HEK293 (cell line): ENCODE measurements around the gene DPY19L3.
A peak's percentile ranks its signal among the peaks of the same experiment; 100 is the strongest.

Experiments used
- CTCF ChIA-PET: fragments of 350-600 bp; formaldehyde crosslinking; extraction: SDS; loops from one replicate; lab custom pipeline; 2021; ENCODE audit warnings: antibody characterized with exemption; lab: Yijun Ruan, JAX
- POLR2A ChIA-PET: fragments of 300-600 bp; formaldehyde crosslinking; extraction: SDS; loops from one replicate; lab custom pipeline; 2020; ENCODE audit warnings: antibody characterized with exemption, inconsistent platforms; lab: Yijun Ruan, JAX
- H3K27ac ChIP-seq: fragments of 200-500 bp; sonication (Bioruptor generic); 2 replicates; pipeline ENCODE4 v1.5.1; 2014; ENCODE audit warnings: low read depth, low read length, control low read depth, inconsistent platforms; ENCODE audit errors: extremely low read depth
- H3K36me3 ChIP-seq, 2 experiments: fragments of 200-500 bp in 1 of 2; sonication (Bioruptor generic) in 1 of 2; 1 replicate in 1 of 2; 2 replicates in 1 of 2; pipeline ENCODE4 v1.5.1; 2014 to 2017; ENCODE audit warnings: inconsistent platforms in 2 of 2, low read length in 2 of 2; ENCODE audit not compliant: control insufficient read depth in 2 of 2, insufficient read depth in 1 of 2
- H3K4me1 ChIP-seq: fragments of 200-500 bp; sonication (Bioruptor generic); 2 replicates; pipeline ENCODE4 v1.5.1; 2014; ENCODE audit warnings: mild to moderate bottlenecking, low read length, inconsistent platforms; ENCODE audit not compliant: control insufficient read depth, insufficient read depth
- H3K4me3 ChIP-seq: 2 replicates; pipeline ENCODE4 v1.5.1; 2011; ENCODE audit warnings: low read depth, mild to moderate bottlenecking, control low read depth, low read length, moderate library complexity
- H3K9me3 ChIP-seq: fragments of 200-500 bp; sonication (Bioruptor generic); 2 replicates; pipeline ENCODE4 v1.5.1; 2014; ENCODE audit warnings: low read depth, low read length, inconsistent platforms; ENCODE audit not compliant: control insufficient read depth, insufficient read depth
- AEBP2 ChIP-seq: fragments of 450-650 bp; formaldehyde crosslinking; IDR thresholded peaks from 2 replicates; pipeline ENCODE4 v1.5.1; 2016; ENCODE audit warnings: missing biosample characterization, missing genetic modification characterization, borderline replicate concordance
- IKZF3 ChIP-seq: fragments of 450-650 bp; IDR thresholded peaks from 2 replicates; pipeline ENCODE4 v1.5.0; 2018; ENCODE audit warnings: missing biosample characterization, mild to moderate bottlenecking, missing genetic modification characterization, moderate library complexity
- PRDM1 ChIP-seq: fragments of 450-650 bp; formaldehyde crosslinking; IDR thresholded peaks from 2 replicates; pipeline ENCODE4; 2016; ENCODE audit warnings: missing biosample characterization, missing genetic modification characterization
- PRDM2 ChIP-seq: fragments of 450-650 bp; formaldehyde crosslinking; IDR thresholded peaks from 2 replicates; pipeline ENCODE4 v1.5.1; 2016; ENCODE audit warnings: missing biosample characterization, missing genetic modification characterization, borderline replicate concordance
- SP3 ChIP-seq: fragments of 450-650 bp; formaldehyde crosslinking; IDR thresholded peaks from 2 replicates; pipeline ENCODE4 v1.5.1; 2016; ENCODE audit warnings: missing biosample characterization, missing genetic modification characterization
- ZBTB26 ChIP-seq: fragments of 450-650 bp; formaldehyde crosslinking; optimal IDR thresholded peaks from 2 replicates; pipeline ENCODE3; 2016; ENCODE audit warnings: missing biosample characterization, mild to moderate bottlenecking, missing genetic modification characterization
- ZNF133 ChIP-seq: fragments of 450-650 bp; formaldehyde crosslinking; IDR thresholded peaks from 2 replicates; pipeline ENCODE4 v1.5.1; 2016; ENCODE audit warnings: missing biosample characterization, missing genetic modification characterization
- ZNF148 ChIP-seq: fragments of 450-650 bp; formaldehyde crosslinking; IDR thresholded peaks from 2 replicates; pipeline ENCODE4 v1.5.0; 2017; ENCODE audit warnings: missing biosample characterization, missing genetic modification characterization, borderline replicate concordance
- ZNF214 ChIP-seq: fragments of 450-650 bp; formaldehyde crosslinking; IDR thresholded peaks from 2 replicates; pipeline ENCODE4 v1.5.1; 2017; ENCODE audit warnings: missing biosample characterization, mild to moderate bottlenecking, missing genetic modification characterization, borderline replicate concordance
- ZNF366 ChIP-seq: fragments of 450-650 bp; formaldehyde crosslinking; conservative IDR thresholded peaks from 2 replicates; pipeline ENCODE4 v1.5.1; 2016; ENCODE audit warnings: missing biosample characterization, missing genetic modification characterization
- ZNF510 ChIP-seq: fragments of 450-650 bp; formaldehyde crosslinking; IDR thresholded peaks from 2 replicates; pipeline ENCODE4 v1.5.1; 2018; ENCODE audit warnings: mild to moderate bottlenecking, missing genetic modification characterization, missing biosample characterization; ENCODE audit not compliant: insufficient replicate concordance
- ZNF514 ChIP-seq: fragments of 450-650 bp; formaldehyde crosslinking; IDR thresholded peaks from 2 replicates; pipeline ENCODE4 v1.5.1; 2016; ENCODE audit warnings: missing biosample characterization, missing genetic modification characterization
- ZNF555 ChIP-seq: fragments of 450-650 bp; formaldehyde crosslinking; conservative IDR thresholded peaks from 2 replicates; pipeline ENCODE4 v1.5.1; 2017; ENCODE audit warnings: missing biosample characterization, mild to moderate bottlenecking, missing genetic modification characterization, inconsistent platforms
- ZNF629 ChIP-seq: fragments of 450-650 bp; formaldehyde crosslinking; IDR thresholded peaks from 2 replicates; pipeline ENCODE4 v1.5.1; 2017; ENCODE audit warnings: missing biosample characterization, missing genetic modification characterization
- ZNF776 ChIP-seq: fragments of 450-650 bp; formaldehyde crosslinking; IDR thresholded peaks from 2 replicates; pipeline ENCODE4 v1.5.0; 2017; ENCODE audit warnings: missing biosample characterization, missing genetic modification characterization, borderline replicate concordance
- ZNF777 ChIP-seq: fragments of 450-650 bp; formaldehyde crosslinking; IDR thresholded peaks from 2 replicates; pipeline ENCODE4 v1.5.1; 2017; ENCODE audit warnings: missing biosample characterization, missing genetic modification characterization, borderline replicate concordance
- ZNF837 ChIP-seq: fragments of 450-650 bp; formaldehyde crosslinking; IDR thresholded peaks from 2 replicates; pipeline ENCODE4 v1.5.1; 2016; ENCODE audit warnings: missing biosample characterization, missing genetic modification characterization
- ZNF843 ChIP-seq: fragments of 450-650 bp; formaldehyde crosslinking; IDR thresholded peaks from 2 replicates; pipeline ENCODE4 v1.5.1; 2016; ENCODE audit warnings: missing biosample characterization, missing genetic modification characterization
- ZSCAN23 ChIP-seq: fragments of 450-650 bp; formaldehyde crosslinking; IDR thresholded peaks from 2 replicates; pipeline ENCODE4 v1.5.1; 2016; ENCODE audit warnings: missing biosample characterization, missing genetic modification characterization
- TF ChIP-seq, protein P1 (sequence below): fragments of 450-650 bp; formaldehyde crosslinking; IDR thresholded peaks from 2 replicates; pipeline ENCODE4 v1.5.1; 2017; ENCODE audit warnings: missing biosample characterization, missing genetic modification characterization

The DPY19L3 gene

DNA sequence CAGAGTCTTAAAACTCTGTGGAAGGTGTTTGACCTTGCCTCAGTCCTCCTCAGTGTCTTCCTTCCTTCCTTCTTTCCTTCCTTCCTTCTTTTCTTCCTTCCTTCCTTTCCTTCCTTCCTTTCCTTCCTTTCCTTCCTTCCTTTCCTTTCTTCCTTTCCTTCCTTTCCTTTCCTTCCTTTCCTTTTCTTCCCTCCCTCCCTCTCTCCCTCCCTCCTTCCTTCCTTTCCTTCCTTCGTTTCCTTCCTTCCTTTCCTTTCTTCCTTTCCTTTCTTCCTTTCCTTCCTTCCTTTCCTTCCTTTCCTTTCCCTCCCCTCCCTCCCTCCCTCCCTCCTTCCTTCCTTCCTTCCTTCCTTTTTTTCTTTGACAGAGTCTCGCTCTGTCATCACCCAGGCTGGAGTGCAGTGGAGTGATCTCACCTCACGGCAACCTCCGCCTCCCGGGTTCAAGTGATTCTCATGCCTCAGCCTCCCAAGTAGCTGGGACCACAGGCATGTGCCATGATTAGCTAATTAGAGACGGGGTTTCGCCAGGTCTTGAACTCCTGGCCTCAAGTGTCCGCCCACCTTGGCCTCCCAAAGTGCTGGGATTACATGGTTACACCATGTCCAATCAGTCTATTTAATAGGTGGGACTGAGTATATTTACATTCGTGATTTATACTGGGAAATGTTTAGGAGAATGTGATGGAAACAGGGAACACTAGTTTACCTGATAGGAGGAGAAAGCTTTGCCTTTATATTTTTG lies 43.8 kb upstream of the DPY19L3 start:
- H3K4me1 ChIP-seq = no peaks in the 10 kb centered on the region; the same call in 1 of the 2 replicates
- H3K36me3 ChIP-seq = peaks cover 90 to 100% of the 10 kb centered on the region in 2 experiments
- no peak overlapping the region for H3K27ac ChIP-seq
- TF ChIP-seq ZNF148 (tag by site-specific recombination) (peak; percentile 35; the same call in 1 of the 2 replicates), ZNF366 (tag by site-specific recombination) (peak; percentile 99), PRDM1 (peak; percentile 100), ZBTB26 (tag by site-specific recombination) (no peak)
- POLR2A ChIA-PET = no interaction called here
- H3K9me3 ChIP-seq = no peaks in the 10 kb centered on the region; the same call in 1 of the 2 replicates
- no peak overlapping the region for H3K4me3 ChIP-seq
- CTCF ChIA-PET = interaction anchor here (0.6 to 2.5 kb wide), 4 partner anchors 21 to 102 kb away, joined by 4 to 14 read pairs (median 6); no protein-coding TSS in a partner anchor

GRCh38 chr19:32362318-32362691 lies 43.3 kb upstream of the DPY19L3 start:
- Histone ChIP-seq H3K9me3 (no peaks in the 10 kb centered on the region; the same call in 1 of the 2 replicates), H3K4me3 (no peak overlapping the region), H3K27ac (no peak overlapping the region), H3K4me1 (no peaks in the 10 kb centered on the region), H3K36me3 (peaks cover 89 to 95% of the 10 kb centered on the region in 2 experiments)
- ChIA-PET POLR2A (no interaction called here), CTCF (interaction anchor here (0.6 to 2.5 kb wide), 3 partner anchors 22 to 102 kb away, joined by 4 to 14 read pairs (median 6); no protein-coding TSS in a partner anchor)
- no peak for TF ChIP-seq ZNF629 (tag by site-specific recombination)
- no peak for TF ChIP-seq ZSCAN23 (tag by site-specific recombination)
- TF ChIP-seq PRDM2 (tag by site-specific recombination) = no peak
- no peak for TF ChIP-seq ZNF776 (tag by site-specific recombination)
- TF ChIP-seq IKZF3 (tag by site-specific recombination) = no peak
- TF ChIP-seq ZNF555 (tag by site-specific recombination) = no peak
- no peak for TF ChIP-seq ZNF843 (tag by site-specific recombination)
- no peak for TF ChIP-seq ZNF214 (tag by site-specific recombination)
- TF ChIP-seq ZNF133 (tag by site-specific recombination) = no peak
- no peak for TF ChIP-seq ZNF510 (tag by site-specific recombination)
- TF ChIP-seq, protein P1, sequence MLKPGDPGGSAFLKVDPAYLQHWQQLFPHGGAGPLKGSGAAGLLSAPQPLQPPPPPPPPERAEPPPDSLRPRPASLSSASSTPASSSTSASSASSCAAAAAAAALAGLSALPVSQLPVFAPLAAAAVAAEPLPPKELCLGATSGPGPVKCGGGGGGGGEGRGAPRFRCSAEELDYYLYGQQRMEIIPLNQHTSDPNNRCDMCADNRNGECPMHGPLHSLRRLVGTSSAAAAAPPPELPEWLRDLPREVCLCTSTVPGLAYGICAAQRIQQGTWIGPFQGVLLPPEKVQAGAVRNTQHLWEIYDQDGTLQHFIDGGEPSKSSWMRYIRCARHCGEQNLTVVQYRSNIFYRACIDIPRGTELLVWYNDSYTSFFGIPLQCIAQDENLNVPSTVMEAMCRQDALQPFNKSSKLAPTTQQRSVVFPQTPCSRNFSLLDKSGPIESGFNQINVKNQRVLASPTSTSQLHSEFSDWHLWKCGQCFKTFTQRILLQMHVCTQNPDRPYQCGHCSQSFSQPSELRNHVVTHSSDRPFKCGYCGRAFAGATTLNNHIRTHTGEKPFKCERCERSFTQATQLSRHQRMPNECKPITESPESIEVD (tag by site-specific recombination) = no peak
- TF ChIP-seq ZNF514 (tag by site-specific recombination) = no peak
- TF ChIP-seq AEBP2 (tag by site-specific recombination) = no peak
- no peak for TF ChIP-seq SP3
- TF ChIP-seq ZNF837 (tag by site-specific recombination) = no peak
- no peak for TF ChIP-seq ZNF777
